IMR-90 (cell line): Measurements from ENCODE around the gene COPZ1. TPM values are rescaled to one million over a fixed set of nuclear protein-coding genes. Genes with fewer than 3 reads are reported as not detected.

Source experiments
- ATAC-seq: fragments of 200-7000 bp; cut with Tn5 transposase; 2 replicates; pipeline ENCODE4 v1.9.1; 2020; ENCODE audit warnings: low read depth, mild to moderate bottlenecking, moderate library complexity
- BruUV-seq: library from RNA; stranded (reverse); fragments of 400-500 nt; replicated peaks from 2 replicates; lab custom pipeline; 2021; lab: Mats Ljungman, UMichigan
- CTCF ChIA-PET: fragments of 300-600 bp; formaldehyde crosslinking; extraction: SDS; loops from one replicate; lab custom pipeline; 2021; ENCODE audit warnings: antibody characterized with exemption; lab: Yijun Ruan, JAX
- POLR2A ChIA-PET: fragments of 300-600 bp; sonication (Branson Sonifier 250); formaldehyde crosslinking; loops from one replicate; lab custom pipeline; 2022; ENCODE audit warnings: antibody characterized with exemption; ENCODE audit not compliant: unreplicated experiment; lab: Charles Lee
- DNase-seq: peaks from one replicate; pipeline ENCODE4 v3.0.0; 2013
- H2AFZ ChIP-seq: replicated peaks from 2 replicates; pipeline ENCODE3; 2013; ENCODE audit warnings: low read length, mild to moderate bottlenecking; ENCODE audit not compliant: poor library complexity
- H2AK5ac ChIP-seq: 2 replicates; pipeline ENCODE4 v1.6.1; 2013; ENCODE audit warnings: low read depth, low read length, inconsistent platforms
- H2AK9ac ChIP-seq: replicated peaks from 2 replicates; pipeline ENCODE3; 2013; ENCODE audit warnings: mild to moderate bottlenecking, low read depth, low read length, moderate library complexity; ENCODE audit not compliant: poor library complexity
- H2BK120ac ChIP-seq: 2 replicates; pipeline ENCODE4 v1.6.1; 2013; ENCODE audit warnings: low read depth, low read length, inconsistent platforms
- H2BK15ac ChIP-seq: 3 replicates; pipeline ENCODE4 v1.6.1; 2013; ENCODE audit warnings: low read depth, low read length, inconsistent platforms
- H2BK20ac ChIP-seq: 2 replicates; pipeline ENCODE4 v1.6.1; 2013; ENCODE audit warnings: low read depth, mild to moderate bottlenecking, inconsistent platforms, low read length, moderate library complexity
- H2BK5ac ChIP-seq: 2 replicates; pipeline ENCODE4 v1.6.1; 2013; ENCODE audit warnings: mild to moderate bottlenecking, low read depth, low read length, inconsistent platforms; ENCODE audit not compliant: poor library complexity, severe bottlenecking
- H3K14ac ChIP-seq: replicated peaks from 2 replicates; pipeline ENCODE4 v1.6.1; 2013; ENCODE audit warnings: low read depth, low read length, inconsistent platforms
- H3K18ac ChIP-seq: 2 replicates; pipeline ENCODE4 v1.6.1; 2013; ENCODE audit warnings: low read depth, low read length, control low read depth
- H3K23ac ChIP-seq: 2 replicates; pipeline ENCODE4 v1.6.1; 2013; ENCODE audit warnings: low read depth, low read length, inconsistent platforms
- H3K27ac ChIP-seq: 2 replicates; pipeline ENCODE4 v1.5.1; 2013; ENCODE audit warnings: mild to moderate bottlenecking, control low read depth, low read length; ENCODE audit not compliant: insufficient read depth
- H3K27me3 ChIP-seq: 2 replicates; pipeline ENCODE4 v1.6.1; 2013; ENCODE audit warnings: low read length; ENCODE audit not compliant: control insufficient read depth, insufficient read depth
- H3K36me3 ChIP-seq: 2 replicates; pipeline ENCODE4 v1.6.1; 2013; ENCODE audit warnings: low read length, mixed read lengths; ENCODE audit not compliant: control insufficient read depth, insufficient read depth
- H3K4ac ChIP-seq: 2 replicates; pipeline ENCODE4 v1.6.1; 2013; ENCODE audit warnings: low read depth, low read length, inconsistent platforms
- H3K4me1 ChIP-seq: 2 replicates; pipeline ENCODE4 v1.6.1; 2013; ENCODE audit warnings: low read length, mixed read lengths; ENCODE audit not compliant: control insufficient read depth, insufficient read depth
- H3K4me2 ChIP-seq: 2 replicates; pipeline ENCODE4 v1.6.1; 2013; ENCODE audit warnings: low read depth, mild to moderate bottlenecking, control low read depth, low read length, moderate library complexity
- H3K4me3 ChIP-seq: 2 replicates; pipeline ENCODE4 v1.5.1; 2013; ENCODE audit warnings: low read depth, mild to moderate bottlenecking, control low read depth, low read length, moderate library complexity; ENCODE audit not compliant: insufficient read depth
- H3K56ac ChIP-seq: 2 replicates; pipeline ENCODE4 v1.6.1; 2013; ENCODE audit warnings: low read length, inconsistent platforms; ENCODE audit not compliant: insufficient read depth; ENCODE audit errors: extremely low read depth
- H3K79me1 ChIP-seq, 2 experiments: 2 replicates each; pipeline ENCODE4 v1.6.1; 2013; ENCODE audit warnings: low read length in 2 of 2, inconsistent platforms in 1 of 2, low read depth in 1 of 2
- H3K9ac ChIP-seq: 2 replicates; pipeline ENCODE4 v1.6.1; 2013; ENCODE audit warnings: low read depth, low read length, control low read depth
- H3K9me1 ChIP-seq: 2 replicates; pipeline ENCODE4 v1.6.1; 2013; ENCODE audit warnings: low read length, inconsistent platforms; ENCODE audit not compliant: insufficient read depth
- H3K9me3 ChIP-seq: 2 replicates; pipeline ENCODE4 v1.6.1; 2013; ENCODE audit warnings: low read length; ENCODE audit not compliant: control insufficient read depth, insufficient read depth
- H4K20me1 ChIP-seq: 2 replicates; pipeline ENCODE4 v1.6.1; 2013; ENCODE audit warnings: low read length, inconsistent platforms; ENCODE audit not compliant: insufficient read depth
- H4K5ac ChIP-seq: 2 replicates; pipeline ENCODE4 v1.6.1; 2013; ENCODE audit warnings: mild to moderate bottlenecking, low read depth, low read length, control low read depth
- H4K8ac ChIP-seq, 2 experiments: 2 replicates each; pipeline ENCODE4 v1.6.1; 2013; ENCODE audit warnings: low read depth in 2 of 2, low read length in 2 of 2, control low read depth in 1 of 2, inconsistent platforms in 1 of 2
- H4K91ac ChIP-seq: 2 replicates; pipeline ENCODE4 v1.6.1; 2013; ENCODE audit warnings: low read depth, low read length, inconsistent platforms; ENCODE audit not compliant: insufficient read depth
- CEBPB ChIP-seq: IDR thresholded peaks from 2 replicates; pipeline ENCODE4 v1.6.1; 2012; ENCODE audit warnings: low read depth, low read length, improper control_type of control experiment
- MAFK ChIP-seq: IDR thresholded peaks from 2 replicates; pipeline ENCODE4 v1.6.1; 2012; ENCODE audit warnings: low read depth, low read length, improper control_type of control experiment
- MXI1 ChIP-seq: IDR thresholded peaks from 2 replicates; pipeline ENCODE4 v1.6.1; 2012; ENCODE audit warnings: low read depth, mild to moderate bottlenecking, low read length, moderate library complexity, borderline replicate concordance
- NFE2L2 ChIP-seq: fragments of 150-350 bp; IDR thresholded peaks from 2 replicates; pipeline ENCODE4 v1.6.1; 2016; ENCODE audit warnings: low read depth, mild to moderate bottlenecking, low read length
- POLR2A ChIP-seq: IDR thresholded peaks from 2 replicates; pipeline ENCODE4 v1.6.1; 2012; ENCODE audit warnings: mild to moderate bottlenecking, low read depth, low read length
- RAD21 ChIP-seq: IDR thresholded peaks from 2 replicates; pipeline ENCODE4 v1.6.1; 2012; ENCODE audit warnings: low read length, improper control_type of control experiment
- RCOR1 ChIP-seq: IDR thresholded peaks from 2 replicates; pipeline ENCODE4 v1.6.1; 2012; ENCODE audit warnings: mild to moderate bottlenecking, low read length, improper control_type of control experiment; ENCODE audit not compliant: insufficient replicate concordance
- SMC3 ChIP-seq: fragments of 150-350 bp; IDR thresholded peaks from 2 replicates; pipeline ENCODE4 v1.6.1; 2016; ENCODE audit warnings: low read depth, mild to moderate bottlenecking, antibody characterized with exemption, low read length, moderate library complexity
- WGBS, 2 experiments: methylation state at CpG; one replicate each; pipeline versions ENCODE4 v1.1.5 to v1.1.7; 2013; ENCODE audit warnings: missing lambda C conversion rate in 2 of 2; ENCODE audit not compliant: insufficient read length in 1 of 2; ENCODE audit errors: extremely low coverage in 2 of 2; 5-methylcytosine and 5-hydroxymethylcytosine counted together
- dilution Hi-C: fragments of 300-500 bp; cut with HindIII; formaldehyde crosslinking; loops from one replicate; pipeline ENCODE4 v1.14.3; 2018; ENCODE audit warnings: low sequenced_read_pairs; ENCODE audit not compliant: unreplicated experiment
- in situ Hi-C: fragments of 300-500 bp; cut with MboI; formaldehyde crosslinking; loops from 3 replicates; pipeline ENCODE4 v1.14.3; 2019; ENCODE audit warnings: low sequenced_read_pairs, inconsistent platforms, mixed read lengths
- intact Hi-C: fragments of 100-400 bp; cut with micrococcal nuclease; formaldehyde crosslinking; loops from 2 replicates; pipeline ENCODE4 v1.10.0; 2022
- polyA plus RNA-seq, 3 experiments: library from polyadenylated mRNA; depleted of rRNA; stranded (reverse); fragments of >200 nt; gene quantifications; 2 replicates each; pipeline ENCODE4 v1.2.3, GENCODE V29; 2012; ENCODE audit warnings: low replicate concordance in 1 of 3
- total RNA-seq: library from RNA; depleted of rRNA; stranded (reverse); fragments of >200 nt; gene quantifications from 2 replicates; pipeline ENCODE4 v1.2.3, GENCODE V29; 2012

COPZ1 gene
- total and polyA plus RNA-seq, 2 of the 4 experiments (the other 2 are of a cell fraction) = 187 to 382 TPM

GRCh38 chr12:54292083-54292930 is 32.6 kb upstream of the COPZ1 start:
- Histone ChIP-seq H3K27ac (no peak overlapping the region), H2BK15ac (no peak overlapping the region), H3K4me1 (no peaks in the 10 kb centered on the region), H2BK120ac (no peak overlapping the region), H2BK20ac (no peak overlapping the region), H3K56ac (no peak overlapping the region), H2AK9ac (no peak overlapping the region), H3K4me2 (no peak overlapping the region), H3K36me3 (peaks cover 4% of the 10 kb centered on the region), H3K27me3 (no peaks in the 10 kb centered on the region; the same call in 1 of the 2 replicates), H2BK5ac (no peak overlapping the region), H2AK5ac (no peak overlapping the region), H3K4ac (no peak overlapping the region), H2AFZ (no peak overlapping the region), H3K9ac (no peak overlapping the region), H3K4me3 (no peak overlapping the region), H3K9me1 (no peaks in the 10 kb centered on the region), H4K8ac (no peak overlapping the region), H4K20me1 (peaks cover 24% of the 10 kb centered on the region), H3K18ac (no peak overlapping the region), H4K5ac (no peak overlapping the region), H4K91ac (no peak overlapping the region), H3K9me3 (no peaks in the 10 kb centered on the region), H3K79me1 (peaks cover 0 to 2% of the 10 kb centered on the region in 2 experiments; a peak in 2 of 4 replicates), H3K14ac (no peak overlapping the region), H3K23ac (no peak overlapping the region)
- CTCF ChIA-PET = no interaction called here
- intact Hi-C loops (no loop called here), in situ Hi-C loops (loop anchor here (5.0 kb wide), 1 partner anchor 70 kb away; the partner anchor contains the start of gene GPR84), dilution Hi-C loops (no loop called here)
- DNase-seq (no peak), ATAC-seq (no peak)
- BruUV-seq = no TSS peak
- TF ChIP-seq MAFK (no peak), NFE2L2 (no peak), RAD21 (no peak), CEBPB (no peak), RCOR1 (no peak), MXI1 (no peak), SMC3 (no peak), POLR2A (no peak)
- 94% methylated on average over 23 of the region's 30 CpGs; no CpG with 5 or more reads in 1 of the 2 experiments for WGBS, 2 experiments
- POLR2A ChIA-PET = interaction anchor here (0.5 kb wide), 1 partner anchor 110 kb away, joined by 4 read pairs; no protein-coding TSS in a partner anchor
